T-helper 1 cell treated with Interleukin-12 subunit alpha and Interleukin-12 subunit beta and Interleukin-4 antibody, amounts not matched to agents 30 ng/mL and 1 ng/mL, for 36 hours (primary cell): ENCODE measurements around the gene SOHLH2. TPM values are rescaled to one million over a fixed set of nuclear protein-coding genes. Genes with fewer than 3 reads are reported as not detected.

Experiments
- intact Hi-C: fragments of 100-400 bp; cut with micrococcal nuclease; formaldehyde crosslinking; loops from one replicate; pipeline ENCODE4 v1.15.1; 2024
- total RNA-seq: library from RNA; stranded (reverse); gene quantifications from 2 replicates; pipeline ENCODE4 v1.2.3, GENCODE V29; 2022

The SOHLH2 gene, protein sequence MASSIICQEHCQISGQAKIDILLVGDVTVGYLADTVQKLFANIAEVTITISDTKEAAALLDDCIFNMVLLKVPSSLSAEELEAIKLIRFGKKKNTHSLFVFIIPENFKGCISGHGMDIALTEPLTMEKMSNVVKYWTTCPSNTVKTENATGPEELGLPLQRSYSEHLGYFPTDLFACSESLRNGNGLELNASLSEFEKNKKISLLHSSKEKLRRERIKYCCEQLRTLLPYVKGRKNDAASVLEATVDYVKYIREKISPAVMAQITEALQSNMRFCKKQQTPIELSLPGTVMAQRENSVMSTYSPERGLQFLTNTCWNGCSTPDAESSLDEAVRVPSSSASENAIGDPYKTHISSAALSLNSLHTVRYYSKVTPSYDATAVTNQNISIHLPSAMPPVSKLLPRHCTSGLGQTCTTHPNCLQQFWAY
- total RNA-seq = not detected in 2 replicates

DNA sequence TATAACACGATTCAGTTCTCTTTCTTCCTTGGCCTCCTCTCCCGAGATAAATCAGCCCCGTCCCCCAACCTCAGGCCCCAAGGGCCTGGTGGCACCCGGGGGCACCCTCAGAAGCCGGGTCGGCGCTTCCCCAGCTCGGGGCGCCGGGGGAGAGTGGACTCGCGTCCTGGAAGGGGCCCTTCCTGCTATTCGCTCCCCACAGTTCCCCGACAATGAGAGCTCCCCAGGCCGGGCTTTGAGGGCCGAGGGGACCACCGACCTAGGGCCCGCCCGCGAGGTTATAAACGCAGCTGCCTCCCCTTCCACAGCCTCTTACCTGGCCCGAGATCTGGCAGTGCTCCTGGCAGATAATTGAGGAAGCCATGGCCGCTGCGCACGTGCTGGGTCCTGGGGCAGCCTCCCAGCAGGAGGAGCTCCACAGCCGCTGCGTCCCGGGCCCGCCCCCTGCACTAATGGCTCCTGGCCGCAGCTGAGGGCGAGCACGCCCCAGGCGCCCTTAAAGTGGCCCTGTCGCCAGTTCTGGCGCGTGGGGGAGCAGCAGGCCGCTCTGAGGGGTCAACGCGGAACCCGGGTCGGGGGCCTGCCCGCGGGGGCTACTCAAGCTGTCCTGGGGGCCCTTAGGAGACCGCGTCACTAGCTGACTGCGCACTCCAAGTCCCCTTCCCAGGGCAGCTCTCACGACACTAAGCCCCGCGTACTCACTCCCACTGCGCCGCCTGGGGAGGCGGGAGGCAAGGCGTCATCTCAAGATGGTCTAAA is at the start of gene SOHLH2:
Gene SOHLH2, minus strand, starts transcription at position 394 of the 759 bp plus-strand sequence. Its CDS starts 30 bp downstream, at position 364.
- intact Hi-C loops = no loop called here

DNA sequence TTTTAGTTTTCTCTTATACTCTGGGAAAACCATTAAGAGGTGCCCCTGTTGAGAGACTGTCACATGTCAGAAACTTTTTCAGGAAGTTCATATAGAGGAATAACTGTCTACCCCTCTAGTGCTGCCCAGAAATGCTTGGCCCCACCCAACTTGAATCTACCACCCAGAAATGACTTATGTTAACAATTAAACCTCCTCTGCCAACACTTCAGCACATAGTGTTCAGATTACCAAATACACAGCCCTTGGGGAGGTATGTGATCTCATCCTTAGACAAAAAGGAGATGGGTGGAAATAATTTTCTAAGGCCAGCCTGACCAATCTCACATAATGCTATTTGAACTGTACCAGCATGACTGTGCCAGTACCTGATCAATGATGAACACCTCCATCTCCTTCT is 47.6 kb upstream of the SOHLH2 start:
- intact Hi-C loops = no loop called here

DNA sequence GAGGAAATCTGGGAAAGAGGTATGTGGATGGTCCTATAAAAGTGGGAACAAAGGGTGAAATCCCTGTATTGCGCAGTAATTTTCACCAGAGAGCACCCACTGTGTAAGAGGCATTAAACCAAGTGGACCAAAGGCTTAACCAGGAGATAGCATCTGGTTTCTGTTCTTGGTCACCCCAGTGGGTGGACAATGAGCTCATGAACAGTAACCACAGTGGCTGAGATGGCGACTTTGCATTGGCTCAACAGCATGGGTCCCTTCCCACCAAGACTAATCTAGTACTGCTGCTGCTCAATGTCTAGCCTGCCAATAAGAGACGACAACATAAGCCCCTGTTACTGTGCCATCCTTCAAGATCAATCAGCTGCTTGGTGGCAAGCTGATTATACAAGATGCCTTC is 46.7 kb upstream of the SOHLH2 start:
- intact Hi-C loops = no loop called here

DNA sequence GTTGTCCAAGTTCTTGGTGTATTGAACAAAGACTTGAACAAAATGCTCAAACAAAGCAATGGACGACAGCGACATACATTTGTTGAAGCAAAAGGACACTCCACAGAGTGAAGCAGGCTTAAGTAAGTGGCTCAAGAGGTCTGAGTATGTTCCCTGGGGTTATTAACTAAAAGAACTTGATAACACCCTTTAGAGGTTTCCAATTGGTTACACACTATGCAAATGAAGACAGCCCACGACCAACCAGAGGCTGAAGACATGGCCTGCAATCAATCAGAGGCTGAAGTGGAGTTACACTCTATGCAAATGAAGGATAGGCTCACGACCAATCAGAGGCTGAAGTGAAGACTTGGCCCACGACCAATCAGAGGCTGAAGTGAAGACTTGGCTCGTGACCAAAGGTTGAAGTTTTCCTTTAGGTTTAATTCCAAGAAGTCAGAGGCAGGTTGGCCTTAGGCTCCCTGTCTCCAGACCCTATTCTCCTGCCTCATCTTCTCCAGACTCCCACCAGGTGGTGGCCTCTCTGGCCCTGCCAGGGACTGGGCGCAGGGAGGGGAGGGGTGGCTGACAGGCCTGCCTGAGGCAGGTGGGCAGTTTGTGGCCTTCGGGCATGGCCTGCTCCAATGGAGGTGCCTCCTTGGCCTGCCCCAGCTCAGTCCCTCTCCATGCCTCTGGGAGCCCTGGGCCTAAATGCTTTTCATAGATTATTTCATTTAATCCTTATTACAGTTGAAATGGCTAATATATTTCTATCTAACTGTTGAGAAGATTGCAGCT is 45.2 kb upstream of the SOHLH2 start:
- intact Hi-C loops = no loop called here

DNA sequence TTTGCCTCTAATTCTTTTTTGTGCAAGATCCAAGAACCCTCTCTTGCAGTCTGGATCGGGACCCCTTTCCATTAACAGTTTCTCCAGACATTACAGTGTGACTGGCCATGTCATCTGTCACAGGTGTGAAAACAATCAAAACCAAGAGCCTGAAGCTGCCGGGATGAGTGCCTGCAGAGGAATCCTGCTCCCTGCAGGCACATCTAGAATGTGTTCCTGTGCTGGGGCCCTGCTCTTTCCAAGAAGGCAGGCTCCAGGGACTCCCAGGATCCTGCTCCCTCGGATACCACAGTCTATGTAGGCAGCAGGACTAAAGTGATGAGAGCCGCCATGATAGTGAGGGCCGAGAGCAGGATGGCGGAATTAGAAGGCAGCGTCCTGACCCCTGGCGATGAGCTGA is 44.5 kb upstream of the SOHLH2 start:
- intact Hi-C loops = no loop called here

DNA sequence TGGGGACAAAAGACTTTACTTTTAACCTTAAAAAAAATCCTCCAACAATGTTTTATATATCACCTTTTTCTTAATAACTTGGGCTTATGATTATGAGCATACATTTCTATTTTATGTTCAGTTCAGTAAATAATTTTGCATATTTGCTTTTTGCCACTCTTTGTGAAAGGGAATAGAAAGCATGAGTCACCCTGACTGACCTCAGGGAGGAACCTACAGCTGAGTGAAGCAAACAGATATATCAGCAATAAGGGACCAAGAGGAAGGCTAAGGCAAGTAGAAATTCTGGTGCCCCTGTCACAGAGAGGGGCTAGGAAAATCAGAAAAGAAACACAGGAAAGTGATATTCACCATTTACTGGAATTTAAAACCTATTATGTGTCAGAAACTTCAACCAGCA is 37.2 kb upstream of the SOHLH2 start:
- intact Hi-C loops = no loop called here

DNA sequence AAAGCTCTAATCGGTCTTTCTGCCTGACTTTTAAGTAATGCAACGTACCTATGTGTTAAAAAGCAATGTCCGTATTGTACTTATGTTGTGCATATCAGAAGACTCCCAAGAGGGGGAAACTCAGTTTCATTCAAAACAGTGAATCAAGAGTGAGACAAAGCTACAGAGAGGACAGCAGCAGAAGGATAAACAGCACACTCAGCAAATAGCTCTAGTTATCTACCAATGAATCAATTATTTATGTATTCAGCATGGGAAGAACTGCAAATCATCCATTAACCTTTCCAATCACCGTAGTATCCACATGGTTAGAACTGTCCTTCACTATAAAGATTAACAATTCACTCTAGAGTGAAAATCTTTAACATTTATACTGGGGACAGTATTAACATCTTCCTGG is 36.7 kb upstream of the SOHLH2 start:
- intact Hi-C loops = no loop called here

DNA sequence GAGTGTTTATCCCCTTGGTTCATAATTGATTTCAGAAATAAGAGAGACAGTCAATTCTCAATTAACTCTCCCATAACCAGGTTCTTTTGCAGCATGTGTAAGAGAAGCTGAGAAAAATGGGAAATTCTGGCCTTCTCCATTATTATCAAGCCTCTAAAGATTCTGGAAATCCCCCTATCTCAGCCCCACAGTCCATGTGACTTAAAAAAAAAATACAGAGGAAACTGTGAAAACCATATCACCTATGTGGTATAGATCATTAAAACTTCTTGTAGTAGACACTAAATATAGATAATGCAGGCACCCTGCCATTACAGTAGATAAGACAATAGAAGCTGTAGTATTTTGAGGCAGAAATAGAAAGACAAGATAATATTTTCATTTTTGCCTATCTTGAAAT is 34.3 kb upstream of the SOHLH2 start:
- intact Hi-C loops = no loop called here

DNA sequence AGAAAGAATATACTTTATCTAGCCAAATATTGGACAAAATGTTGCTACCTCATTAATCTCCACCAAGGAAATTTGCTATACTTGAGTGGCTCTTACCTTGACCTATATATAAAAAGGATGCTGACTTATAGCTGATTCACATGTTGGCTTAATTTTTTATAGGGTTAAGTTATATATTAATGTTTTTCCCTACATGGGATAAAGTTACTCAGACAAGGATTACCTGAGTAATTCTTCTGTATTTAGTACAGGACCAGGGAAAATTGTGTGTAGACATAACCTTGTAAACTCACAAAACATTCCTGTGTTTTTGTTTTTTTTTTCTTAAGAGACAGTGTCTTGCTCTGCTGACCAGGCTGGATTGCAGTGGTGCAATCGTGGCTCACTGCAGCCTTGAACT is 30.6 kb upstream of the SOHLH2 start:
- intact Hi-C loops = no loop called here

DNA sequence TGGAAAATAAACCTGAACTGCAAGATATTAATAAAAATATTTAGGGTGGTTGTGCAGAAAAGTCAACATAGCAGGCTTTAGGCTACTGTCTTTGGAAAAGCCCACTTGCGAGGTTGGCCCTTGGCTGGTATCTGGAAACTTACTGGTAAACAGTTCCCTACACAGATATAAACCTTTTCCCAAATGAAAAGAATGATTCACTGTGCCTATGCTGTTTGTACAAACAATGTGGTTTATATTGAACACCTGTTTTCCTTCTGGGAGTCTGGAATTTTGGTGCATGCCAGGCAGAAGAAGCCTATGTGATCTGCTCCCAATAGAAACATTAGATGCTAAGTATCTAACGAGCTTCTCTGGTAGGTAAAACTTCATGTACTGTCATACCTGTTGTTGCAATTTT is 29.7 kb upstream of the SOHLH2 start:
- intact Hi-C loops = no loop called here

DNA sequence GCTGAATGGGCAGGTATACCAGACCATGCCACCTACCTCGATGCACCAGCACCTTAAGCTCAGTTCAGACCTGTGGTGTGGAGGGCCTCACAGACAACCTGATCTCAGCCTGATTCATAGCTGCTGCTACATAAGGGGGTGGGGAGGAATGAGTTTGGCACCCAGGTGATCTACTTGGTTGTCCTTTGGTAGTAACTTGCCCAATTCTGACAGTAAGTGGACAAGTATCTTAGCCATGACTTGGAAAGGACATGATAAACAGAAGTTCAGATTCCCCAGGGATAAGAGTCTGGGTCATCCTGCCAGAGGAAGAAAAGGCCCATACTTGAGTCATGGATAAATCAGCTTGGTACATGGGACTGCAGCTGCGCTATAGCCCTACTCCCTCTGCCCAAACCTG is 28.4 kb upstream of the SOHLH2 start:
- intact Hi-C loops = no loop called here

DNA sequence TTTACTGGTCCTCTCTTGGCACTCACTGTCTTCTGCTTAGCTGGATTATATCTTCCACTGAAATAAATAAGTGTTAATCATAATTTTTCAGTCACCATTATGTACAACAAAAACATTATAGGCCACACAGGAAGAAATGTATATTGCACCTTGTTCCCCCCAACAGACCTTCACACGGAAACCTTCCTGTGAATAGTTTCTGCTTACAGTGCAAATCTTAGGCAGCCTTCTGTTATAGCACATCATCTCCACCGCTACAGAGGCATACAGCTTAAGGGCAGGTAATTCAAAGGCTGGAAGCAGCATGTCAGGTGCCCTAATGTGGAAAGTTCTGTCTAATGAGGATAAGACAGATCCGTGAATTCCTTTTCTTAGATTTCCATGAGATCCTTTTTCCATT is 16.9 kb upstream of the SOHLH2 start:
- intact Hi-C loops = no loop called here

DNA sequence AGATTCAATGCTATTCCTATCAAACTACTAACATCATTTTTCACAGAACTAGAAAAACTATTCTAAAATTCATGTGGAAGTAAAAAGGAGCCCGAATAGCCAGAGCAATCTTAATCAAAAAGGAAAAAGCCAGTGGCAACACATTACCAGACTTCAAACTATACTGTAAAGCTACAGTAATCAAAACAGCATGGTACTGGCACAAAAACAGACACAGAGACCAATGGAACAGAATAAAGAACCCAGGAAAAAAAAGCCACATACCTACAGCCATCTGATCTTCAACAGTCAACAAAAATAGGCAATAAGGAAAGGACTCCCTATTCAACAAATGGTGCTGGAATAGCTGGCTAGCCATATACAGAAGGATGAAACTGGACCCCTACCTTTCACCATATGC is 10.4 kb upstream of the SOHLH2 start:
- intact Hi-C loops = no loop called here

DNA sequence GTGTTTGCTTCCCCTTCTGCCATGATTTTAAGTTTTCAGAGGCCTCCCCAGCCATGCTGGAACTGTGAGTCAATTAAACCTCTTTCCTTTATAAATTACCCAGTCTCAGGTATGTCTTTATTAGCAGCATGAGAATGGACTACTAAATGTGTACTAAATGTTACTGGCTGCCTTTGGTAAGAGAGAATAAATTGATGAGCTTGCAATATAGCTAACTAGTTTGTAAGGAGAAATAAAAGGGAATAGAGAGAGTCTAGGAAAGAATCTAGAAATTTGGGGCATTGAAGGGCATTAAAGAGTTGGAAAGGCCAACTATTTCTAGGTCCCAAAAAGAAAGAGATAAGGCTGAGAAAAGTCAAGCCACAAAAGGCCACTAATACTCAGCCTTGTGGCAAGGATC is 5.5 kb upstream of the SOHLH2 start:
- intact Hi-C loops = no loop called here

DNA sequence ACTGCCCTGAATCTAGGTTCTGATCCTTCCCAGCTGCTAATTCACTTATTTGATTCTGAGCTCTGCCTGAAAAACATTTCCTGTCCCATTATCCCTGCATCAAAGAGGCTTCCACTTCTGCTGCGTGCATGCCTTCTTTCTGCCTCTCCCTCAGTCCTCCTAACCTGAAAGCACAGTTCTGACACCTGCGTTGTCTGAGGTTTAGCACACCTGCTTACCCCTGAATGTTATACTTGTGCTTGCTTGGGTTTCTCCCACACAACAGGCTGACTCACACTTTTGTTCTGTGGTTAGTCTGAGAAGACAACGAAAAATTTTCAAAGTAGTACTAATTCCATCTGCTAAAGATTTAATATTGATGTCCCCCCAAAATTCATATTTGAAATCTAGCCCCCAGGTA is 3.1 kb upstream of the SOHLH2 start:
- intact Hi-C loops = no loop called here

DNA sequence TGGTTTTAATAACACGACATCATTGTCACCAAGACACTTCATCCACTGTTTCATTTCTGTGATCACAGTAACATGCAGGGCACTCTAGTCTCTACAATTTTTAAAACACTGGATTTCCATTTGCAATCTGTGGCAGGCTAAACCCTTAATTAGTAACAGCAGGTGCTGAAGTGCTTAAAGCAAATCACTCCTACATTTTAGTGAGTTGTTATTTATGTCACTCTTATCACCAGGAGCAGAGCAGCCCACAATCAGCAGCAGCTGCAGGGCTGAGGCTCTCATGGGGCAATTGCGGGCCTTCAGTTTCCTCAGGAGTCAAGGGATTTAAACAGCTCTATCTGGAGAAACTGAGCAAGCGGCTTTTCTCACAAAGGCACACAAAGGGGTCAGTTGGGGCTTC is 1.6 kb downstream of the SOHLH2 start:
- intact Hi-C loops = no loop called here

DNA sequence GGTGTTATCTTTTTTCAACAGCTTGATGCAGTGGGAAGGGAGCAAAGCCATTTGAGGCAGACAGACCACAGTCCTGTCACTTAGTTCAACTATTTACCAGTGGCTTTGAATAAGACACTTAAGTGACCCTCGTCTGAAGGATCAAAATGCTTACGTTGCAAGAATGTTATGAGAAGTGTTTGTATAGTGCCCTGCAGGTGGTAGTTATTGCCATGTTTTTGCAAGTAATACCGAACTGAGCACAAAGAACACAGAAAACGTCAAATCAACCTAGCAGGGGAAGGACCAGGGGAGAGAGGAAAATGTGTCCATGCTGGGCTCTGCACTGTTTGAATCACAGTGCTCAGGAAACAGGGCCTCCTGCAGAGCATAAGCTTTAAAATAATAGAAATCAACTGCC is 2.8 kb downstream of the SOHLH2 start:
- intact Hi-C loops = no loop called here

DNA sequence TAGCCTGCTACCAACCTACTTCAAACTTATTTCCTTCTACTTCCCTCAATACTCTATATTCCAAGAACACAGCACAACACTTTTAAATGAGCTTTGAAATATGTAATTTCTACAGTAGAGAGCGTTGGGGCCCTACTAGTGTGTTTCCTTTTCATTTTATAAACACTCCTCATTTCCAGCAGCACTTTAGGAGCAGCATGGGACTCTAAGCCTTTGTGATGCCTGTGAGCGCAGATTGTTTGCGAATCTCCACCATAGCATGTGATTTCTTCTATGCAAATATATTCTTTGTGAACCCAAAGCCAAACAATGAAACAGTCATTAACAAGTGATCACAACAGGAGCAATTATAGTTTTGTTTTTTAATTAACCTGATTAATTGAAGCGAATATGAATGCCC is 3.6 kb downstream of the SOHLH2 start:
- intact Hi-C loops = no loop called here

DNA sequence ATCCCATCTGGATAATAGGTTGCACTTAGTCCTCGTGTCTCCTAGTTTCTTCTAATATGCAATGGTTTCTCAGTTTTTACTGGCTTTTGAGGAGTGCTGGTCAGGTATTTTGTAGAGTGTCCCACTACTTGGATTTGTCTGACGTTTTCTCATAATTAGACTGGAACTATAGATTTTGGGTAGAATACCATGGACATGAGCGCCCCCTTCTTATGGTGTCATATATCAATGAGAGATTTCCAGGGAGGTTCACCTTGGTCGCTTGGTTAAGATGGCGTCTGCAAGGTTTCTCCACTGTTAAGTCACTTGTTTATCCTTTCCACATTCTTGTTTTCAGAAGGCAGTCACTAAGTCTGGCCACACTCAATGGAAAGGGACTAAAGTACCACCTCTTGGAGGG is 6.7 kb downstream of the SOHLH2 start:
- intact Hi-C loops = no loop called here

DNA sequence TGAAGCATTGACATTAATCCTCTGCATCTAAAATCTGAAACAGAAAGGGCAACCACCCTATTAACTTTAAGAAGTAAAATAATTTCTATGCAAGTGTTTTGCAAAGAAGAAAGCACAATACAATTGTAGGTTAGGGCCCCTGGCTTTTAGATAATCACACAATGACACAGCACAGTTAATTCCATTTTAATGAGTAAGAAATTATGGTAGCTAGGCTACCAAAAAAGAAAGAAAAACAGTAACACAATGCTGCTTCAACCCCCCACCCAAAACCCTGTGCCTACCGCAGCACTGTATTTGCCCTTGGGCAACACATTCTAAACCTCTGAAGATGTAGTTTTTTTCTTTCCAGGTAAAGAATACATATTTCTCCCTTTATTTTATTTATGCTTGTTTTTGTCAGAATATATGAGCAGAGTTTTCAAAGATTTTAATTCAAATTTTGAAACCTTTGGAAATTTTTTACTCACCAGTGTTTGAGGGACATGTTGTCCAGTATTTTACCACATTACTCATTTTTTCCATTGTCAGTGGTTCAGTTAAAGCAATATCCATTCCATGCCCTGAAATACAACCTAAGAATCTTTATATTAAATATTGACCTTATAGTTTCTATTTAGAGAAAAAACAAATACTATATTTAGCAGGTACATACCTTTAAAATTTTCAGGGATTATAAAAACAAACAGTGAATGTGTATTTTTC is 21.1 kb downstream of the SOHLH2 start:
- intact Hi-C loops = no loop called here

DNA sequence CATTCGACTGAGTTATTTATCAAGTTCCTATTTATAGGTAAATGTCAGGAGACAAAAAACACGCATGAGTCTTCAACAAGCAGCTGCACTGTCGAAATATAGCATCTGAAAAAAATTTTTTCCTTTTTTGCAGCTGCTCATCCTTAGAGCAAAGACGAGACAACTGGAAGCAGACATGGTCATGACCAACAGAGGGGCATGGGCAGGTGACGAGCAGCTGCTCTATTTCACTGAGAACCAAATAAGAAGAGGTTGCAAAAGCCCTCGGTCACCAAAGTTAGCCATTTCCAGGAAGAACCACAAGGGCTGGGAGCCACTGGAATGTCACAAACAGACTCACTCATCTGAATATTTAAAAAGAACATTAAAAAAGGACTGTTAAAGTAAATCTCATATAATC is 22.2 kb downstream of the SOHLH2 start:
- intact Hi-C loops = no loop called here
